Keratinocyte (primary cell): ENCODE data around the gene XYLB. TPM values are rescaled to one million over a fixed set of nuclear protein-coding genes. Genes with fewer than 3 reads are reported as not detected.

Experiments
- DNase-seq: peaks from one replicate; pipeline ENCODE4 v3.0.0-alpha.2; 2011; ENCODE audit warnings: low read depth, missing footprints, low spot score
- FAIRE-seq: peaks from 2 replicates; lab custom pipeline; 2011; peaks lifted over from hg19 to GRCh38; lab: Jason Lieb, UNC
- H2AFZ ChIP-seq: 2 replicates; pipeline ENCODE4 v1.6.0; 2012; ENCODE audit warnings: low read length, control low read depth, inconsistent platforms; ENCODE audit not compliant: control insufficient read depth
- H3K27ac ChIP-seq: 2 replicates; pipeline ENCODE4 v1.5.1; 2011; ENCODE audit warnings: low read length; ENCODE audit not compliant: control insufficient read depth, insufficient read depth
- H3K27me3 ChIP-seq: 3 replicates; pipeline ENCODE4 v1.6.0; 2011; ENCODE audit warnings: low read length; ENCODE audit not compliant: control insufficient read depth, insufficient read depth; ENCODE audit errors: extremely low read depth
- H3K36me3 ChIP-seq, 2 experiments: 2 replicates in 1 of 2; 3 replicates in 1 of 2; pipeline ENCODE4 v1.5.1; 2011; ENCODE audit warnings: low read length in 2 of 2, mild to moderate bottlenecking in 1 of 2; ENCODE audit not compliant: control insufficient read depth in 2 of 2, insufficient read depth in 2 of 2; ENCODE audit errors: extremely low read depth in 1 of 2
- H3K4me1 ChIP-seq: 3 replicates; pipeline ENCODE4 v1.5.1; 2011; ENCODE audit warnings: low read length; ENCODE audit not compliant: control insufficient read depth, insufficient read depth; ENCODE audit errors: extremely low read depth
- H3K4me2 ChIP-seq: 3 replicates; pipeline ENCODE4 v1.6.0; 2011; ENCODE audit warnings: low read depth, low read length; ENCODE audit not compliant: control insufficient read depth, insufficient read depth; ENCODE audit errors: extremely low read depth
- H3K4me3 ChIP-seq, 3 experiments: fragments of 200-600 bp in 1 of 3; sonication (generic) in 1 of 3; 2 replicates in 2 of 3; 3 replicates in 1 of 3; pipeline ENCODE4 v1.5.1; 2011 to 2016; ENCODE audit warnings: low read length in 3 of 3, mild to moderate bottlenecking in 3 of 3, control low read depth in 2 of 3, inconsistent platforms in 1 of 3, low read depth in 1 of 3, mixed read lengths in 1 of 3, mixed run types in 1 of 3, moderate library complexity in 1 of 3; ENCODE audit not compliant: control insufficient read depth in 2 of 3, insufficient read depth in 2 of 3; ENCODE audit errors: extremely low read depth in 1 of 3
- H3K79me2 ChIP-seq: 2 replicates; pipeline ENCODE4 v1.6.0; 2012; ENCODE audit warnings: low read length; ENCODE audit not compliant: control insufficient read depth, insufficient read depth
- H3K9ac ChIP-seq: 3 replicates; pipeline ENCODE4 v1.6.0; 2011; ENCODE audit warnings: low read length; ENCODE audit not compliant: control insufficient read depth, insufficient read depth; ENCODE audit errors: extremely low read depth
- H3K9me1 ChIP-seq: 3 replicates; pipeline ENCODE4 v1.6.0; 2011; ENCODE audit warnings: low read length; ENCODE audit not compliant: control insufficient read depth, insufficient read depth; ENCODE audit errors: extremely low read depth
- H3K9me3 ChIP-seq: 2 replicates; pipeline ENCODE4 v1.5.1; 2012; ENCODE audit warnings: low read depth, low read length; ENCODE audit not compliant: control insufficient read depth
- H4K20me1 ChIP-seq: 3 replicates; pipeline ENCODE4 v1.6.0; 2011; ENCODE audit warnings: low read length; ENCODE audit not compliant: control insufficient read depth, insufficient read depth; ENCODE audit errors: extremely low read depth
- EZH2 ChIP-seq: IDR thresholded peaks from one replicate; pipeline ENCODE4 v1.6.1; 2012; ENCODE audit warnings: inconsistent platforms, mild to moderate bottlenecking, low read length, moderate library complexity
- dilution Hi-C: fragments of 300-500 bp; cut with MboI; formaldehyde crosslinking; loops from one replicate; pipeline ENCODE4 v1.7.0; 2020; ENCODE audit warnings: low sequenced_read_pairs; ENCODE audit not compliant: extremely low pct_ligation_motif_present
- polyA plus RNA-seq, 5 experiments: library from polyadenylated mRNA; depleted of rRNA in 3 of 5; stranded (reverse) in 3 of 5; stranded (forward) in 1 of 5; unstranded in 1 of 5; fragments of >200 nt; gene quantifications; 1 replicate in 1 of 5; 2 replicates in 3 of 5; 3 replicates in 1 of 5; pipeline versions ENCODE4 v1.2.1 to v1.2.3, GENCODE V29; 2011 to 2012; ENCODE audit warnings: missing spikeins in 2 of 5, low read depth in 1 of 5, low replicate concordance in 1 of 5
- TF ChIP-seq, protein P1 (sequence below), 3 experiments: IDR thresholded peaks in 1 of 3; conservative IDR thresholded peaks in 1 of 3; optimal IDR thresholded peaks in 1 of 3; 2 replicates in 2 of 3; 3 replicates in 1 of 3; pipeline versions ENCODE3 to v1.5.1; 2011; ENCODE audit warnings: low read length in 3 of 3, mild to moderate bottlenecking in 3 of 3, moderate library complexity in 2 of 3, control low read depth in 1 of 3, inconsistent platforms in 1 of 3; ENCODE audit not compliant: insufficient read depth in 2 of 3; ENCODE audit errors: extremely low read depth in 1 of 3

XYLB gene
- polyA plus RNA-seq, 1 donor (not counting 4 experiments of a cell fraction or from before 2014, with no cell fraction given) = 1.8 TPM

DNA sequence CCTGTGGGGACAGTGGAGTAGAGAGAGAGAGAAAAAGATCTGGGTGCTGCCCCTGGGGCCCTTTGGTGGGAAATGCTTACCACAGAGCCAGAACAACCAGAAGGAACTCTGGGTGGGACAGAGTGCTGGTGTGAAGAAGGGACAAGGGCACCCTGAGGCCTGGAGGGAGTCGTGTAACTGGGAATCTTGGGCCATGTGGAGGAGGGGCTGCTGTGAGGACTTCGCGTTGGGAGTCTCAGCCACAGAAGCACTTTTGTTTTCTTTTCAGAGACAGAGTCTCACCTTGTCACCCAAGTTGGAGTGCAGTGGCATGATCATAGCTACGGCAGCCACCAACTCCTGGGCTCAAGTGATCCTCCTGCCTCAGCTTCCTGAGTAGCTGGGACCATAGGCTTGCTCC lies 24.3 kb downstream of the XYLB start:
- H3K36me3 ChIP-seq = peaks cover 0 to 4% of the 10 kb centered on the region in 2 experiments
- dilution Hi-C loops = no loop called here

DNA sequence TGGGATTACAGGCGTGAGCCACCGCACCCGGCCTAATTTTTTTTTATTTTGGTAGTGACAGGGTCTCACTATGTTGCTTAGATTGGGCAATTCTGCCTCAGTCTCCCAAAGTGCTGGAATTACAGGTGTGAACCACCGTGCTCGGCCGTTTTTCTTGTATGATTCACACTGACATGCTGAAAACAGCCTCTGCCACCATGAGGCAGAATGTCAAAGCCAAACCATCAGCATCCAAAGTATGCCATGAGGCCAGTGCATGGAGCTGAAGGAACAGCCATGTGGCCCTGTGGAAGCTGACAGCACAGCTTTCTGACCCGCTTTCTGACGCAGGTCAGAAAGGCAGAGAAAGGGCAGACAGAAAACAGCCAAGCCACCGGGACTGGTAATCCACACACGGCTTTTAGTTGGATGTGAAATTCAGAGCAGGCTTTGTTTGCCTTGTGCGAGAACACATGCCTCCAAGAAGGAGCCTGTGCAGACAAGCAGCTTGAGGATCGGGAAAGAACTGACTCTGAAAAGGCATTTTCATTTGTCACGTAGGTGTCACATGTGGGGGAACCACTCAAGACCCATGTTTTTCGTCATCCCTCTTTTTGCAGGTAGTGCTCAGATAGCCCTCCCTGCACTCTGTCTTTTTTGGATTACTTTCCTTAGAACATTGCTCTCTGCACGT lies 25.1 kb downstream of the XYLB start:
- no peaks in the 10 kb centered on the region for H3K9me3 ChIP-seq
- DNase-seq (no peak), FAIRE-seq (peak; percentile 39)
- no peaks in the 10 kb centered on the region for H3K9me1 ChIP-seq
- no peaks in the 10 kb centered on the region for H3K4me1 ChIP-seq
- no peak overlapping the region for H2AFZ ChIP-seq
- no peak overlapping the region for H3K9ac ChIP-seq
- TF ChIP-seq, protein P1, sequence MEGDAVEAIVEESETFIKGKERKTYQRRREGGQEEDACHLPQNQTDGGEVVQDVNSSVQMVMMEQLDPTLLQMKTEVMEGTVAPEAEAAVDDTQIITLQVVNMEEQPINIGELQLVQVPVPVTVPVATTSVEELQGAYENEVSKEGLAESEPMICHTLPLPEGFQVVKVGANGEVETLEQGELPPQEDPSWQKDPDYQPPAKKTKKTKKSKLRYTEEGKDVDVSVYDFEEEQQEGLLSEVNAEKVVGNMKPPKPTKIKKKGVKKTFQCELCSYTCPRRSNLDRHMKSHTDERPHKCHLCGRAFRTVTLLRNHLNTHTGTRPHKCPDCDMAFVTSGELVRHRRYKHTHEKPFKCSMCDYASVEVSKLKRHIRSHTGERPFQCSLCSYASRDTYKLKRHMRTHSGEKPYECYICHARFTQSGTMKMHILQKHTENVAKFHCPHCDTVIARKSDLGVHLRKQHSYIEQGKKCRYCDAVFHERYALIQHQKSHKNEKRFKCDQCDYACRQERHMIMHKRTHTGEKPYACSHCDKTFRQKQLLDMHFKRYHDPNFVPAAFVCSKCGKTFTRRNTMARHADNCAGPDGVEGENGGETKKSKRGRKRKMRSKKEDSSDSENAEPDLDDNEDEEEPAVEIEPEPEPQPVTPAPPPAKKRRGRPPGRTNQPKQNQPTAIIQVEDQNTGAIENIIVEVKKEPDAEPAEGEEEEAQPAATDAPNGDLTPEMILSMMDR (optimal IDR thresholded peaks at IDR 0.05 in 1 of 3, IDR thresholded peaks at IDR 0.05 in 1 of 3, conservative IDR thresholded peaks at IDR 0.05 in 1 of 3; ENCODE audit: extremely low read depth in 1 of 3, insufficient read depth in 2 of 3, low read length in 3 of 3) = no peak
- TF ChIP-seq EZH2 = no peak
- no peak overlapping the region for H3K4me2 ChIP-seq
- no peaks in the 10 kb centered on the region for H3K27me3 ChIP-seq
- H3K27ac ChIP-seq = no peak overlapping the region
- no peak overlapping the region for H3K4me3 ChIP-seq
- no peaks in the 10 kb centered on the region for H4K20me1 ChIP-seq
- peaks cover 0 to 4% of the 10 kb centered on the region in 2 experiments for H3K36me3 ChIP-seq
- H3K79me2 ChIP-seq = no peaks in the 10 kb centered on the region
- dilution Hi-C loops = no loop called here

More for the DNA sequence above, 24.3 kb downstream of the XYLB start:
- H3K9me3 ChIP-seq = no peaks in the 10 kb centered on the region
- H3K4me2 ChIP-seq = no peak overlapping the region
- no peak overlapping the region for H3K4me3 ChIP-seq
- H3K9me1 ChIP-seq = no peaks in the 10 kb centered on the region
- TF ChIP-seq EZH2 = no peak
- TF ChIP-seq, protein P1 (optimal IDR thresholded peaks at IDR 0.05 in 1 of 3, IDR thresholded peaks at IDR 0.05 in 1 of 3, conservative IDR thresholded peaks at IDR 0.05 in 1 of 3; ENCODE audit: extremely low read depth in 1 of 3, insufficient read depth in 2 of 3, low read length in 3 of 3) = no peak
- H4K20me1 ChIP-seq = no peaks in the 10 kb centered on the region
- FAIRE-seq (no peak), DNase-seq (no peak)
- H3K4me1 ChIP-seq = no peaks in the 10 kb centered on the region
- H3K27ac ChIP-seq = no peak overlapping the region
- no peaks in the 10 kb centered on the region for H3K27me3 ChIP-seq
- H3K79me2 ChIP-seq = no peaks in the 10 kb centered on the region
- no peak overlapping the region for H3K9ac ChIP-seq
- no peak overlapping the region for H2AFZ ChIP-seq
